Panc1 (cell line): ENCODE results near the gene TAF6.
"Not testable (repeated sequence)": the region's sequence is repeated elsewhere in the genome, so short reads cannot be mapped to it uniquely, and the experiment has no call there.

Experiments used
- POLR2AphosphoS5 ChIP-seq: IDR thresholded peaks from 2 replicates; pipeline ENCODE4 v1.6.1; 2012; ENCODE audit warnings: mild to moderate bottlenecking, low read depth, low read length, moderate library complexity
- SIN3A ChIP-seq: IDR thresholded peaks from 2 replicates; pipeline ENCODE4 v1.6.1; 2012; ENCODE audit warnings: low read depth, mild to moderate bottlenecking, low read length, moderate library complexity, borderline replicate concordance; ENCODE audit not compliant: insufficient read depth
- TCF7L2 ChIP-seq: IDR thresholded peaks from 2 replicates; pipeline ENCODE4 v1.6.1; 2011; ENCODE audit warnings: mild to moderate bottlenecking, low read depth, low read length, inconsistent platforms
- TF ChIP-seq, protein P1 (sequence below): fragments of 450-650 bp; IDR thresholded peaks from 2 replicates; pipeline ENCODE4 v1.5.1; 2017; ENCODE audit warnings: mild to moderate bottlenecking
- TF ChIP-seq, protein P2 (sequence below), 2 experiments: IDR thresholded peaks; 2 replicates each; pipeline ENCODE4 v1.6.1; 2011 to 2012; ENCODE audit warnings: low read depth in 2 of 2, control low read depth in 1 of 2, low read length in 1 of 2, mild to moderate bottlenecking in 1 of 2, moderate library complexity in 1 of 2; ENCODE audit not compliant: insufficient read depth in 1 of 2

DNA sequence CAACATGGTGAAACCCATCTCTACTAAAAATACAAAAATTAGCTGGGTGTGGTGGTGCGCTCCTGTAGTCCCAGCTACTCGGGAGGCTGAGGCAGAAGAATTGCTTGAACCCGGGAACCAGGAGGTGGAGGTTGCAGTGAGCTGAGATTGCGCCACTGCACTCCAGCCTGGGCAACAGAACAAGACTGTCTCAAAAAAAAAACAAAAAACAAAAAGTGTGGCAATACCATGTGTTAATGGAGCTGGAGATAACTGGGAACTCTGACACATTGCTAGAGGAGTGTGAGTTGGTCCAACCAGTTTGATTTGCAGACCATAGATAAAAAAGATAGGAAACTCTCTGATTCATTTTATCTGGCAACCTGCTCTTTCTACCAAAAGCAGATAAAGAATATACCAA lies 27.2 kb upstream of the TAF6 start:
- TF ChIP-seq, protein P1, sequence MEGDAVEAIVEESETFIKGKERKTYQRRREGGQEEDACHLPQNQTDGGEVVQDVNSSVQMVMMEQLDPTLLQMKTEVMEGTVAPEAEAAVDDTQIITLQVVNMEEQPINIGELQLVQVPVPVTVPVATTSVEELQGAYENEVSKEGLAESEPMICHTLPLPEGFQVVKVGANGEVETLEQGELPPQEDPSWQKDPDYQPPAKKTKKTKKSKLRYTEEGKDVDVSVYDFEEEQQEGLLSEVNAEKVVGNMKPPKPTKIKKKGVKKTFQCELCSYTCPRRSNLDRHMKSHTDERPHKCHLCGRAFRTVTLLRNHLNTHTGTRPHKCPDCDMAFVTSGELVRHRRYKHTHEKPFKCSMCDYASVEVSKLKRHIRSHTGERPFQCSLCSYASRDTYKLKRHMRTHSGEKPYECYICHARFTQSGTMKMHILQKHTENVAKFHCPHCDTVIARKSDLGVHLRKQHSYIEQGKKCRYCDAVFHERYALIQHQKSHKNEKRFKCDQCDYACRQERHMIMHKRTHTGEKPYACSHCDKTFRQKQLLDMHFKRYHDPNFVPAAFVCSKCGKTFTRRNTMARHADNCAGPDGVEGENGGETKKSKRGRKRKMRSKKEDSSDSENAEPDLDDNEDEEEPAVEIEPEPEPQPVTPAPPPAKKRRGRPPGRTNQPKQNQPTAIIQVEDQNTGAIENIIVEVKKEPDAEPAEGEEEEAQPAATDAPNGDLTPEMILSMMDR = not testable (repeated sequence)
- not testable (repeated sequence) for TF ChIP-seq POLR2AphosphoS5, SIN3A, TCF7L2
- TF ChIP-seq, protein P2, sequence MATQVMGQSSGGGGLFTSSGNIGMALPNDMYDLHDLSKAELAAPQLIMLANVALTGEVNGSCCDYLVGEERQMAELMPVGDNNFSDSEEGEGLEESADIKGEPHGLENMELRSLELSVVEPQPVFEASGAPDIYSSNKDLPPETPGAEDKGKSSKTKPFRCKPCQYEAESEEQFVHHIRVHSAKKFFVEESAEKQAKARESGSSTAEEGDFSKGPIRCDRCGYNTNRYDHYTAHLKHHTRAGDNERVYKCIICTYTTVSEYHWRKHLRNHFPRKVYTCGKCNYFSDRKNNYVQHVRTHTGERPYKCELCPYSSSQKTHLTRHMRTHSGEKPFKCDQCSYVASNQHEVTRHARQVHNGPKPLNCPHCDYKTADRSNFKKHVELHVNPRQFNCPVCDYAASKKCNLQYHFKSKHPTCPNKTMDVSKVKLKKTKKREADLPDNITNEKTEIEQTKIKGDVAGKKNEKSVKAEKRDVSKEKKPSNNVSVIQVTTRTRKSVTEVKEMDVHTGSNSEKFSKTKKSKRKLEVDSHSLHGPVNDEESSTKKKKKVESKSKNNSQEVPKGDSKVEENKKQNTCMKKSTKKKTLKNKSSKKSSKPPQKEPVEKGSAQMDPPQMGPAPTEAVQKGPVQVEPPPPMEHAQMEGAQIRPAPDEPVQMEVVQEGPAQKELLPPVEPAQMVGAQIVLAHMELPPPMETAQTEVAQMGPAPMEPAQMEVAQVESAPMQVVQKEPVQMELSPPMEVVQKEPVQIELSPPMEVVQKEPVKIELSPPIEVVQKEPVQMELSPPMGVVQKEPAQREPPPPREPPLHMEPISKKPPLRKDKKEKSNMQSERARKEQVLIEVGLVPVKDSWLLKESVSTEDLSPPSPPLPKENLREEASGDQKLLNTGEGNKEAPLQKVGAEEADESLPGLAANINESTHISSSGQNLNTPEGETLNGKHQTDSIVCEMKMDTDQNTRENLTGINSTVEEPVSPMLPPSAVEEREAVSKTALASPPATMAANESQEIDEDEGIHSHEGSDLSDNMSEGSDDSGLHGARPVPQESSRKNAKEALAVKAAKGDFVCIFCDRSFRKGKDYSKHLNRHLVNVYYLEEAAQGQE (IDR thresholded peaks at IDR 0.05; ENCODE audit: insufficient read depth in 1 of 2, low read depth in 2 of 2, low read length in 1 of 2) = not testable (repeated sequence)
